Measurements from ENCODE around the gene TNFSF9.
A peak's percentile ranks its signal among the peaks of the same experiment; 100 is the strongest.

The TNFSF9 gene

DNA sequence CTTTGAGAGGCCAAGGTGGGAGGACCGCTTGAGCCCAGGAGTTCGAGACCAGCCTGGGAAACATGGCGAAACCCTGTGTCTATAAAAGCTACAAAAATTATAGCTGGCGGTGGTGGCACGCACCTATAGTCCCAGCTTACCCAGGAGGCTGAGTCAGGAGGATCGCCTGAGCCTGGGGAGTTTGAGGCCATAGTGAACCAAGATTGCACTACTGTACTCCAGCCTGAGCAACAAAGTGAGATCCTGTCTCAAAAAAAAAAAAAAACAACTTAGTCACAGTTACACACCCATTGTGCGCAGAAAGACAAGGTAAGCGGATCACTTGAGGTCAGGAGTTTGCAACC lies 48.5 kb upstream of the TNFSF9 start:
- TF ChIP-seq, protein P1, sequence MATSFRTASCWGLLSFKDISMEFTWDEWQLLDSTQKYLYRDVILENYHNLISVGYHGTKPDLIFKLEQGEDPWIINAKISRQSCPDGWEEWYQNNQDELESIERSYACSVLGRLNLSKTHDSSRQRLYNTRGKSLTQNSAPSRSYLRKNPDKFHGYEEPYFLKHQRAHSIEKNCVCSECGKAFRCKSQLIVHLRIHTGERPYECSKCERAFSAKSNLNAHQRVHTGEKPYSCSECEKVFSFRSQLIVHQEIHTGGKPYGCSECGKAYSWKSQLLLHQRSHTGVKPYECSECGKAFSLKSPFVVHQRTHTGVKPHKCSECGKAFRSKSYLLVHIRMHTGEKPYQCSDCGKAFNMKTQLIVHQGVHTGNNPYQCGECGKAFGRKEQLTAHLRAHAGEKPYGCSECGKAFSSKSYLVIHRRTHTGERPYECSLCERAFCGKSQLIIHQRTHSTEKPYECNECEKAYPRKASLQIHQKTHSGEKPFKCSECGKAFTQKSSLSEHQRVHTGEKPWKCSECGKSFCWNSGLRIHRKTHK (tag by site-specific recombination; IDR thresholded peaks at IDR 0.05) = no peak
- TF ChIP-seq ZFP3 (tag by site-specific recombination; IDR thresholded peaks at IDR 0.05; ENCODE audit: low read depth) = no peak
- no peak for TF ChIP-seq ZNF621 (tag by site-specific recombination; IDR thresholded peaks at IDR 0.05)
- no peak for TF ChIP-seq ZNF544 (tag by site-specific recombination; IDR thresholded peaks at IDR 0.05)
- no peak for TF ChIP-seq KLF7 (tag by site-specific recombination; IDR thresholded peaks at IDR 0.05; ENCODE audit: borderline replicate concordance)
- no peak for TF ChIP-seq YY1 (tag by site-specific recombination; IDR thresholded peaks at IDR 0.05)
- TF ChIP-seq HOXC10 (CRISPR knock-in tag; IDR thresholded peaks at IDR 0.05) = no peak
- TF ChIP-seq ZNF112 (tag by site-specific recombination; IDR thresholded peaks at IDR 0.05) = no peak
- TF ChIP-seq ZNF707 (tag by site-specific recombination; IDR thresholded peaks at IDR 0.05) = no peak
- no peak for TF ChIP-seq KLF10 (tag by site-specific recombination; IDR thresholded peaks at IDR 0.05)
- no peak for TF ChIP-seq PRDM1 (tag by site-specific recombination; IDR thresholded peaks at IDR 0.05)
- TF ChIP-seq, protein P2, sequence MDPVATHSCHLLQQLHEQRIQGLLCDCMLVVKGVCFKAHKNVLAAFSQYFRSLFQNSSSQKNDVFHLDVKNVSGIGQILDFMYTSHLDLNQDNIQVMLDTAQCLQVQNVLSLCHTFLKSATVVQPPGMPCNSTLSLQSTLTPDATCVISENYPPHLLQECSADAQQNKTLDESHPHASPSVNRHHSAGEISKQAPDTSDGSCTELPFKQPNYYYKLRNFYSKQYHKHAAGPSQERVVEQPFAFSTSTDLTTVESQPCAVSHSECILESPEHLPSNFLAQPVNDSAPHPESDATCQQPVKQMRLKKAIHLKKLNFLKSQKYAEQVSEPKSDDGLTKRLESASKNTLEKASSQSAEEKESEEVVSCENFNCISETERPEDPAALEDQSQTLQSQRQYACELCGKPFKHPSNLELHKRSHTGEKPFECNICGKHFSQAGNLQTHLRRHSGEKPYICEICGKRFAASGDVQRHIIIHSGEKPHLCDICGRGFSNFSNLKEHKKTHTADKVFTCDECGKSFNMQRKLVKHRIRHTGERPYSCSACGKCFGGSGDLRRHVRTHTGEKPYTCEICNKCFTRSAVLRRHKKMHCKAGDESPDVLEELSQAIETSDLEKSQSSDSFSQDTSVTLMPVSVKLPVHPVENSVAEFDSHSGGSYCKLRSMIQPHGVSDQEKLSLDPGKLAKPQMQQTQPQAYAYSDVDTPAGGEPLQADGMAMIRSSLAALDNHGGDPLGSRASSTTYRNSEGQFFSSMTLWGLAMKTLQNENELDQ (tag by site-specific recombination; IDR thresholded peaks at IDR 0.05; ENCODE audit: low read depth) = no peak
- TF ChIP-seq MZF1 (tag by site-specific recombination; IDR thresholded peaks at IDR 0.05; ENCODE audit: borderline replicate concordance) = no peak
- no peak for TF ChIP-seq ZBTB20 (tag by site-specific recombination; IDR thresholded peaks at IDR 0.05)
- no peak for TF ChIP-seq ZNF37A (tag by site-specific recombination; IDR thresholded peaks at IDR 0.05)
- no peak for TF ChIP-seq GLI2 (tag by site-specific recombination; IDR thresholded peaks at IDR 0.05; ENCODE audit: borderline replicate concordance, low read depth)
- TF ChIP-seq SCRT1 (tag by site-specific recombination; IDR thresholded peaks at IDR 0.05; ENCODE audit: borderline replicate concordance) = no peak
- TF ChIP-seq ZNF677 (tag by site-specific recombination; IDR thresholded peaks at IDR 0.05) = no peak
- no peak for TF ChIP-seq HOXA7 (CRISPR knock-in tag; IDR thresholded peaks at IDR 0.05; ENCODE audit: borderline replicate concordance)
- ChIA-PET POLR2A (interaction anchor here (0.6 kb wide), 1 partner anchor 170 kb away, joined by 3 read pairs; no protein-coding TSS in a partner anchor), CTCF (interaction anchor here (0.6 to 2.0 kb wide), 8 partner anchors 8 to 285 kb away, joined by 3 to 7 read pairs (median 3); partner anchors contain the start of genes ALKBH7, CLPP and SH2D3A)
- Histone ChIP-seq H3K27ac (ENCODE audit: extremely low read depth, low read depth, low read length) (no peak overlapping the region), H3K4me3 (ENCODE audit: low read depth, low read length) (no peak overlapping the region), H3K36me3 (ENCODE audit: control insufficient read depth in 2 of 2, insufficient read depth in 1 of 2, low read length in 2 of 2) (no peaks in the 10 kb centered on the region), H3K4me1 (ENCODE audit: control insufficient read depth, insufficient read depth, low read length) (no peaks in the 10 kb centered on the region), H3K9me3 (ENCODE audit: control insufficient read depth, insufficient read depth, low read depth, low read length) (no peaks in the 10 kb centered on the region)

DNA sequence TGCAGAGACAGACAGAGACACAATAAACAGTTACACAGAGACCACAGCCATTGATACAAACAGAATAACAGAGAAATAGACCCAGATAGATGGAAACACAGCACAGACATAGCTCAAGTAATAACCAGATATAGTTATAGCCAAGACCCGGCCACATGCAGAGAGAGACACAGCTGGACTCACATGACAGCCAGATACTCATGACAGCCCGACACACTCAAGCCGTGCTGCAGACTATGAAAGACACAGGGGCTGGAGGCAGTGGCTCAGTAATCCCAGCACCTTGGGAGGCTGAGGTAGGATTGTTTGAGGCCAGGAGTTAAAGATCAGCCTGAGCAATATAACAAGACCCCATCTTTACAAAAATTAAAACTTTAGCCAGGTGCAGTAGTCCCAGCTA lies 47.6 kb upstream of the TNFSF9 start:
- no peaks in the 10 kb centered on the region for H3K4me1 ChIP-seq (ENCODE audit: control insufficient read depth, insufficient read depth, low read length)
- H3K36me3 ChIP-seq (ENCODE audit: control insufficient read depth in 2 of 2, insufficient read depth in 1 of 2, low read length in 2 of 2) = no peaks in the 10 kb centered on the region
- TF ChIP-seq ZIC2 (tag by site-specific recombination; IDR thresholded peaks at IDR 0.05) (peak; percentile 89), ZNF555 (tag by site-specific recombination; conservative IDR thresholded peaks at IDR 0.05) (no peak), GLIS1 (tag by site-specific recombination; IDR thresholded peaks at IDR 0.05) (peak; percentile 53; the same call in 1 of the 2 replicates)
- TF ChIP-seq, protein P3, sequence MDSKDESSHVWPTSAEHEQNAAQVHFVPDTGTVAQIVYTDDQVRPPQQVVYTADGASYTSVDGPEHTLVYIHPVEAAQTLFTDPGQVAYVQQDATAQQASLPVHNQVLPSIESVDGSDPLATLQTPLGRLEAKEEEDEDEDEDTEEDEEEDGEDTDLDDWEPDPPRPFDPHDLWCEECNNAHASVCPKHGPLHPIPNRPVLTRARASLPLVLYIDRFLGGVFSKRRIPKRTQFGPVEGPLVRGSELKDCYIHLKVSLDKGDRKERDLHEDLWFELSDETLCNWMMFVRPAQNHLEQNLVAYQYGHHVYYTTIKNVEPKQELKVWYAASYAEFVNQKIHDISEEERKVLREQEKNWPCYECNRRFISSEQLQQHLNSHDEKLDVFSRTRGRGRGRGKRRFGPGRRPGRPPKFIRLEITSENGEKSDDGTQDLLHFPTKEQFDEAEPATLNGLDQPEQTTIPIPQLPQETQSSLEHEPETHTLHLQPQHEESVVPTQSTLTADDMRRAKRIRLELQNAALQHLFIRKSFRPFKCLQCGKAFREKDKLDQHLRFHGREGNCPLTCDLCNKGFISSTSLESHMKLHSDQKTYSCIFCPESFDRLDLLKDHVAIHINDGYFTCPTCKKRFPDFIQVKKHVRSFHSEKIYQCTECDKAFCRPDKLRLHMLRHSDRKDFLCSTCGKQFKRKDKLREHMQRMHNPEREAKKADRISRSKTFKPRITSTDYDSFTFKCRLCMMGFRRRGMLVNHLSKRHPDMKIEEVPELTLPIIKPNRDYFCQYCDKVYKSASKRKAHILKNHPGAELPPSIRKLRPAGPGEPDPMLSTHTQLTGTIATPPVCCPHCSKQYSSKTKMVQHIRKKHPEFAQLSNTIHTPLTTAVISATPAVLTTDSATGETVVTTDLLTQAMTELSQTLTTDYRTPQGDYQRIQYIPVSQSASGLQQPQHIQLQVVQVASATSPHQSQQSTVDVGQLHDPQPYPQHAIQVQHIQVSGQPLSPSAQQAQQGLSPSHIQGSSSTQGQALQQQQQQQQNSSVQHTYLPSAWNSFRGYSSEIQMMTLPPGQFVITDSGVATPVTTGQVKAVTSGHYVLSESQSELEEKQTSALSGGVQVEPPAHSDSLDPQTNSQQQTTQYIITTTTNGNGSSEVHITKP (tag by site-specific recombination; IDR thresholded peaks at IDR 0.05) = 0 out of 2 replicates have a peak, but pooled peaks have one; percentile 16
- no peaks in the 10 kb centered on the region for H3K9me3 ChIP-seq (ENCODE audit: control insufficient read depth, insufficient read depth, low read depth, low read length)
- H3K4me3 ChIP-seq (ENCODE audit: low read depth, low read length) = no peak overlapping the region
- no peak overlapping the region for H3K27ac ChIP-seq (ENCODE audit: extremely low read depth, low read depth, low read length)
- ChIA-PET CTCF (interaction anchor here (1.0 to 1.3 kb wide), 2 partner anchors 10 to 110 kb away, joined by 3 to 4 read pairs; partner anchors contain the start of gene ALKBH7), POLR2A (interaction anchor here (0.7 kb wide), 1 partner anchor 15 kb away, joined by 4 read pairs; no protein-coding TSS in a partner anchor)
